Hematopoietic multipotent progenitor cell treated with erythropoietin and hydrocortisone succinate and interleukin-3 and kit ligand, for 4 days (in vitro differentiated cells): ENCODE measurements around the gene TRIM14.
"Not testable (repeated sequence)": the region's sequence is repeated elsewhere in the genome, so short reads cannot be mapped to it uniquely, and the experiment has no call there.

Experiments
- DNase-seq: peaks from one replicate; pipeline ENCODE4 v3.0.0-alpha.2; 2015

TRIM14 gene

DNA sequence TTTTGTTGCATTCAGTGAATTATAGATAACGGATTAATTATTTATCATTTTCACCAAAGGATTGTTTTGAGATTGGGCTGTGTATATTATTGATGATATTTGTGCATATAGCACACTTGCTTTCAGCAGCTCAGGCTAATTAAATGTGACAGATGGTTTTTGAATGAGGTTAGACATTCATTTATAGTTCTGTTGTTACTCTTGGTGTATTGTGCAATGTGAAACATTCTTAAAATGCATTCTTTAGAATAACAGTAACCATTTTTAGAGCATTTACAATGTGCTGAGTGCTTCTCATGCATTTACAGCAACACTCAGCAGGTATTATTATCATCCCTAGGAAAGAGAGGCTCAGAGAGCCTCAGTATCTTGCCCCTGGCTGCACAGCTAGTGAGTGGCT lies 38.7 kb downstream of the TRIM14 start:
- DNase-seq: no peak

DNA sequence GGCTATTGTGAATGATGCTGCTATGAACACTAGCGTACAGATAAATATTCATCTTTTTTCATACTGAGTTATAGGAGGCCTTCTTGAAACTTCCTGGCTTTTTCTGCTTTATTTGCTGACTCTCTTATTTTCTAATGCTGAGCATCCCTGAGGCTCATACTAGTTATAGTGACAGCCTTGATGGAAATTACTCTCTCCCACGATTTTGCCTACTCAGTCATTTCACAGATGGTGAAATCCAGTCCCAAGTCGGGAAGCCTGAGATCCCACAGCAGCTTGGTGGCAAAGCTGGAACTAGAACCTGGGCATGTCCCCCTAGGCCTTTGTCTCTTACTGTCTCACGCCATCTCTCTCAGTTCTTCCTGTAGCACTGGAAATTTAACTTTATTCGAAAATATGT lies 40.1 kb downstream of the TRIM14 start:
- no peak for DNase-seq

DNA sequence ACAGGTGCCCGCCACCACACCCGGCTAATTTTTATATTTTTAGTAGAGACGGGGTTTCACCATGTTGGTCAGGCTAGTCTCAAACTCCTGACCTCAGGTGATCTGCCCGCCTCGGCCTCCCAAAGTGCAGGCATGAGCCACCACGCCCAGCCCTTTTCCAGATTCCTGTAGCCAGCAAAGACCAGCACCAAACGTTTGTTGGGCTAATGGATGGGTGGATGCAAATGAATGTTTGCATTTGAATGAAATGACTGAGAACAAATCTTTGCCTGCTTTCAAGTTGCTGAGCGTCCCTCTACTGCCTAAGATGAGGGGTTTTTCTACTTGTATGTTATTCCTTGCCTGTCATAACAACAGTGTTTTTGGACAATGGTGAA lies 42.5 kb downstream of the TRIM14 start:
- not testable (repeated sequence) for DNase-seq

DNA sequence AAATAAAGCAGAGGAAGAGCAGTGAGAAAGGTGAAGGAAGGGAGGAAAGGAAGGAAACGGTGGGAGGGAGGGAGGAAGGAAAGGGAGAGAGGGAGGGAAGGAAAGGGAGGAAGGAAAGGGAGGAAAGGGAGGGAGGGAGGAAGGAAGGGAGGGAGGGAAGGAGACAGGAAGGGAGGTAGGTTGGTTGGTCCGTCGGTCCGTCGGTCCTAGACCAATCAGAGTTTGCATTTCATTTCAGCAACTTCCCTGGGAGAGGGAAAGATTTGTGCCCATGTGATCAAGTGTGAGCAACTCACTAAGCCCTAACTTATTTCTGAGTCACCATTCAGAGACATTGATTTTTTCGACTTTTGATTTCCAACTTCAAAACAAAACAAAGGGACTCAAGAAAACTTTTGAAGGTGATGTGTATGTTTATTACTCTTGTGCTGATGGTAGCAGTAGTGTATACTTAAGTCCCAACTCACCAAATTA lies 43.7 kb downstream of the TRIM14 start:
- no peak for DNase-seq

DNA sequence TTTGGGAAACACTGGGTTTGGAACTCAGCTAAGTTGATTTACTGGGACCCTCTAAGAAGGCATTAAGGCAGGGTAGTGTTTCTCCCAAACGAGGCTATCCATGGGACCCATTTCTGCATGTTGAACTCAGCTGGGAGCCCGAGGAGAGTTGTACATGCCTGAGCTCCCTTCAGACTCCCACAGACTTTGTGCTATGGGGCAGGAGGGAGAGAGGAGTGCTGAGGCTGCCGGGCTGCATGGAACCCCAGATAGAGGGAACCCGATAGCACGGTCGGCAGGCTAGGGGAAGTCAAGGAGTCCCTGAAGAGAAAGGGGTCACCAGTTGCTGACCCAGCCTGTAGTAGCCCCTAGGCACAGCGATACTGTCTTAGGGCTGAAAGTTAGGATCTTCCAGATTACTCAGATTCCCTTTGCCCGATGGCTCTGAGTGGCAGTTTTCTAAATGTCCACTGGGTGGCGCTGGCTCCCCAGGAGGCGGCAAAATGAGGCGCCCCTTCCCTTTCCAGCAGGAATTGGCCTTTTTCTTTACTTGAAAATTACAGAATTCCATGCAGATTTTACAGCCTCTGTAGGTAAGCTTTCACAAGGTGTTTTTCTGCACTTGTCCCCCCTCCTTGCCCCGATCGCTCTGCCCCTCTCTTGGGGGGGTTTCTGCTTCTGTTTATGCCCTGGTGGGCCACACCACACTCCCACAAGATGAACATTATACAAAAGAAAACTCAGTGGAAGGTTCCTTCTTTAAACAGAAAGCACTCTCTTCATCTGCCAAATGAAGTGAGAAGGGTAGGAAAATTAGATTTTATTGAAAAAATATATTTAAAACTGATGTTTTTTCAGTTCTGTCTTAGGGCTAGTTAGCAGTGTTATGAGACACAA lies 44.7 kb downstream of the TRIM14 start:
- DNase-seq: peak; percentile 73

DNA sequence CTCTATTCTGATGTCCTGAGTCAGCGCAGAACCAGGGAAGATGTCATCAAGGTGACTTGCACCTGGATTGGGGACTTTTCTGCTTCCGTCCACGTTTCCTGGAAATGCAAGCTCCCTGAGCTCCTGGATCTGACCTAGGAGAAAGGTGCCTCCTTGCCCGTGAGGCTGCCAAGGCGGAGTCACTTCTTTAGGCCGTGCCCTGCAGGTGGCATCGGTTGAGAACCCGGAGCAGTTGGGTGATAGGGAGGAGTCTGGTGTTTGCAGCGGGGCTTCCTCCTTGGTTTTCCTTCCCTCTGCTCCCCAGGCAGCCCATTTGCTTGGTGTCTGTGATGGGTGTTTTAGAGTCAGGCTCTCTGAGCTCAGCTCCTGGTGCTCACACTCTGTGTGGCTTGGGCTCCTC lies 47.3 kb downstream of the TRIM14 start:
- DNase-seq: no peak

DNA sequence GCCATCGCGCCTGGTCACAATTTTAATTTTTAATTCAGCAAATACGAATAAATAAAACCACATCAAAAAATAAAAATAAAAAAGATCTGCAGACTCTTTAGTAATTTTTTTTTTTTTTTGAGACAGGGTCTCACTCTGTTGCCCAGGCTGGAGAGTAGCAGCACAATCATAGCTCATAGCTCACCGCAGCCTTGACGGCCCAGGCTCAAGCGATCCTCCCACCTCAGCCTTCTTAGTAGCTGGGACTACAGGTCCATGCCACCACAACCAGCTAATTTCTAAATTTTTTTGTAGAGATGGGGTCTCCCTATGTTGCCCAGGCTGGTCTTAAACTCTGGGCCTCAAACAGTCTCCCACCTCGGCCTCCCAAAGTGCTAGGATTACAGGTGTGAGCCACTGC lies 48.3 kb downstream of the TRIM14 start:
- DNase-seq: no peak

DNA sequence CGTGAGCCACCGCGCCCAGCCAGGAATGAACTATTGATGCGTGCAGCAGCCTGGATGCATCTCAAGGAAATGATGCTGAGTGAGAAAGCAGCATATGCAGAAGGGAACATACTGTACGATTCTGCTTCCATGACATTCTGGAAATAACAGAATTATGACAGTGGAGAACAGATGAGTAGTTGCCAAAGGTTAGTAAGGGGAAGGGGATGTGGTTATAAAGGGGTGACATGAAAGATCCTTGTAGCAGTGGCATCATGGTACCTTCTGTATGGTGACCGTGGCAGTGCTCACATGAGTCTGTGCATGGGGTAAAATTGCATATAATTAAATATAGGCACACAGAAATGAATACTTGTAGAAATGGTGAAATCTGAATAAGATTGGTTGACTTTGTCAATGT lies 49.5 kb downstream of the TRIM14 start:
- DNase-seq: no peak

DNA sequence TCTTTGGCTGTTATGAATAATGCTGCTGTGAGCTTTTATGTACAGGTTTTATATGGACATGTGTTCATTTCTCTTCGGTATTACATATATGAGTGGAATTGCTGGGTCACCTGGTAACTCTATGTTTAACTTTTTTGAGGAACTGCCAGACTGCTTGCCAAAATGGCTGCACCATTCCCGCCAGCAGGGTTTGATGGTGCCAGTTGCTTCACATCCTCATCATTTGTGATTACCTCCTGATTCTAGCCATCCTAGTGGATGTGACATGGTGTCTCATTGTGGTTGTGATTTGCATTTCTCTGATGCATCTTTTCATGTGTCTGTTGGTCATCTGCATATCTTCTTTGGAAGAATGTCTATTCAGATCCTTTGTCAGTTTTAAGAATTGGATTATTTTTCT lies 51.8 kb downstream of the TRIM14 start:
- no peak for DNase-seq

DNA sequence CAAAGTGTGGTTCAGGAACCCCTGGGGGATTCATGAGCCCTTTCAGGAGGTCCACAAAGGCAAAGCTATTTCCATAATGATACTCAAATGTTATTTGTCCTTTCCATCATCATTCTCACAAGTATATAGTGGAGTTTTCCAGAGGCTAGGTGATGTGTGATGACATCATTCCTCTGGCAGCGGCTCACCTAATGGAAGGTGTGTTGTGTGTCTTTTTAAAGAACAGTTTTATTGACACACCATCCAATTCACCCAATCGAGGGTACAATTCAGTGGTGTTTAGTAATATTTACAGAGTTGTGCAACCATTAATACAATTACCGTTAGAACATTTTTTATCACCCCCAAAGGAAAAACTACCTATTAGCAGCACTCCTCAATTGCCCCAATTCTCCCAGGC lies 52.8 kb downstream of the TRIM14 start:
- DNase-seq: no peak

DNA sequence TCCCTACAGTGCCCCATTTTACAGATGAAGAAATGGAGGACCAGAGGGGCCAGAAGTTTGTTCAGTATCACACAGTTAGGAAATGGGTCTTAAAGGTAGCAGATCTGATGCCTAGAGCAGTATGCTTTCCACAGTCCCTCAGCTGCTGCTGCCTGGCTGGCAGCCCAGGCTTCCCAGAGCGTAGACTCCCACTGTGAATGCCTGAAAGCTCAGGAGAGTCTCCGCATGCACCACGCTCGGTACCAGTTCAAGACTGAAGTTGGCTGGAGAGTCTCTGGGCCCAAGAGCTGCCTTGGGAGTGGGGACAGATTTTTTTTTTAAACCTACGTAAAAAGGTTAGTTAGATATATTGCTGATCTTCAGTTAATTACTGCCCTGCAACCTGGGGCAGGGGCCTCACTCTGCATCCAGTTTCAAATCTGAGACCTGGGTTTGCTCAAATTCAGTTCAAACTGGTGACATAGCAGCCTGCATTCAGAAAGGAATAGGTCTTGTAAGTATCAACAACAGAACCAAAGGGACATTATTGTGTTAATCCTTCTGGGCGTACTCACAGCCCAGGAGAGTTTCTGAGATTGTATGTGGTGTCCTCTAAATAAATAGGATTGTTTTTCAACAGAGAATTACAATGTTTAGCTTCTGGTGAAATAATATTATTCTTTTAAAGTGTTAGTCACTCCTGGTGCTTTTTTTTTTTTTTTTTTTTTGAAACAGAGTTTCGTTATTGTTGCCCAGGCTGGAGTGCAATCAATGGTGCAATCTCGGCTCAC lies 54.2 kb downstream of the TRIM14 start:
- DNase-seq: no peak

DNA sequence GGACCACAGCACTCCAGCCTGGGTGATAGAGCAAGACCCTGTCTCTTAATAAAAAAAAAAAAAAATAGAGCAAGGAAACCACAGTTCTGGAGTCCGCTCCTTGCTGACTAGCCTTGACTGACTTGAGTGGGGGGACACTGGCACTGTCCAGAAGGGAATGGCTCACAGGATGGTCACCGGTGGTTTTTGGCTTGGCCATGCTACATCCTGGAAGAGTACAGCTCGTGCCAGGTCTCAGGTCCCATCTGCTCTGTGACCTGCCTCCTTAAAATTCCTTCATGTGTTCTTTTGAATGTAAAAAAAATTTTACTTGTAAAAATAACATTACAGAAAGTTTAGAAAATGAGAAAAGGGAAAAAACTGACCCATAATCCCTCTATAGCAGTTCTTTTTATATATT lies 56.9 kb downstream of the TRIM14 start:
- no peak for DNase-seq

DNA sequence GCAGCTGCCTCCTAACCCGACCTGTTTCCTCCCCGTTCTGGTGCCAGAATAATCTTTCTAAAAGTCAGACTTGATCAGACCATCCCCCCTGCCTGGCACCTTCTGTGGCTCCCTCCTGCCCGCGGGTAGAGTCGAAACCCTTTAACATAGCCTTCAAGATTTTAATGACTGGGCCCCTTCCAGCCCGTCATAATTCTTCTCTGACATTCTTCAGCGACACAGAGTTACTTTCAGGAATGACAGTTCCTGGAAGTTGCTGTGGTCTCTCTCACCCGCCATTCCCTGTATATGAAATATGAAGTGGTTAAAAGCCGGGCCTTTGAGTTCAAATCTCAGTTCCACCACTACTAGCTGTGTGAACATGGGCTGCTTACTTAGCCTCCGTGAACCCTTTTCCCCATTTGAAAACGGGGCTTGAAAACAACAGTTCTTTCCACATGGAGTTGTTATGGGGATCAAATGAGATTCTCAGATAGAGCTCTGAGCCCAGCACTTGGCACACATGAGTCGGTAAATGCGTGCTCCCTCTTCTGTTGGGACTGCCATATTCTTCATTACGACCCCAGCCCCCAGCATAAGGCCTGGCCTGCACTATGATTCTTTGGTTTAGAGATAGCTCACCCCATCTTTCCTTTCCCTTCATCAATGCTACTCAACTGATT lies 61.8 kb downstream of the TRIM14 start:
- peak; percentile 48 for DNase-seq

DNA sequence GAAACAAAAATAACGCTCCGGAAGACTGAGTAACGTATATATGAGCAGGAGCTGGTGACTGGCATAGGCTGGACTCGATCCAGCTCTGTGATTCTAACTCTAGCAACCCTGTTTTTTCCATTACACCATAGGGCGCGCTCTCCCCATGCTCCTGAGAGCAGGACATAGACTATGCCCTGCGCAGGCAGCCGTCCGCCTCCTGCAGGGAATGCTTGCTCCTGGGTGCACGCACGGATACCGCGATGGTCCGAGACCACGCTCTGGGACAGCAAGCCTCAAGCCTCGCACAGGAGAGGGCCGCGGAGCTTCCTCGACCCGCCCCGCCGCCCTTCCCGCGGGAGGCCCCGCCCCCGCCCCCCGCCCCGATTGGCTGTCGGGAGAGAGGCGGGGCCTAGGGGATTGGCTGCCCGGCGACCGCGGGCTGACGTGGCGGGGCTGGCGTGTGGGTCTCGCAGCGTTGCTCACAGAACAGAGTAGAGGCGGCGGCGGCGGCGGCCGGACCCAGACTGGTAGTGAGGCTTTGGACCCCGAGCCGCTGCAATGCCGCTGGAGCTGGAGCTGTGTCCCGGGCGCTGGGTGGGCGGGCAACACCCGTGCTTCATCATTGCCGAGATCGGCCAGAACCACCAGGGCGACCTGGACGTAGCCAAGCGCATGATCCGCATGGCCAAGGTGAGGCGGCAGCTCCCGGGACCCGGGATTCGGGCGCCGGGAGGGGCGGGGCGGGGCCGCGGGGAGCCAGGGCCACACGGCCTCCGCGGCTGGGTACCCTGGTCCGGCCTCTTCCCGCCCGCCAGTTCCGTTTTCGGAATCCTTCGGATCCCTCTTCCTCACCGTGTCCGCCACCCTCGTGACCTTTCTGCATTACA lies 62.5 kb downstream of the TRIM14 start, which contains the start of gene NANS:
Gene NANS, plus strand, starts transcription at position 464 of the 869 bp plus-strand sequence. Its CDS starts 77 bp downstream, at position 541.
- peak; percentile 97 for DNase-seq

DNA sequence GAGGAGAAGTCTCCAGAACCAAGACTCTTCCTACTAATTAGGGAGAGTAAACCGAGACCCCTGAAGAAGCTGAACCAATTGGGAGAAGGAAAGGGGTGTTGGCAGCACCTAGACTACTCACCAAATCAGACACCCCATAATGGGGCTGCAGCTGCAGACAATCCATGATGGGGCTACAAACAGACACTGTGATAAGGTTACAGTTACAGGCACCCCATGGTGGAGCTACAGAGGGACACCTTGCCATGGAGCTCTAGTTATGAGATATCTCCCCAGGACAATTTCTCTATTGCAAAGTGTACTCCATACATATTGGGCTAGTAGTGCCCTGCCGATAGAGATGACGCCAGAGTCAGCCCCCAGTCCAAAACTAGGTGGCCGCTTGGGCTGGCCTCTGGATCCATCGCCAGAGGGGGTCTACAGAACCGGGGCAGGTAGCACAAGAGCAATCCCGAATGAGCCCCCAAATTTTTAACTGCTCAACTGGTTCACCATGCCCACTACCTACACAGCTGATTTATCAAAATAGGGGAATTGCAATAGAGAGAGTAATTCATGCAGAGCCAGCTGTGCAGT lies 64.6 kb downstream of the TRIM14 start:
- no peak for DNase-seq

DNA sequence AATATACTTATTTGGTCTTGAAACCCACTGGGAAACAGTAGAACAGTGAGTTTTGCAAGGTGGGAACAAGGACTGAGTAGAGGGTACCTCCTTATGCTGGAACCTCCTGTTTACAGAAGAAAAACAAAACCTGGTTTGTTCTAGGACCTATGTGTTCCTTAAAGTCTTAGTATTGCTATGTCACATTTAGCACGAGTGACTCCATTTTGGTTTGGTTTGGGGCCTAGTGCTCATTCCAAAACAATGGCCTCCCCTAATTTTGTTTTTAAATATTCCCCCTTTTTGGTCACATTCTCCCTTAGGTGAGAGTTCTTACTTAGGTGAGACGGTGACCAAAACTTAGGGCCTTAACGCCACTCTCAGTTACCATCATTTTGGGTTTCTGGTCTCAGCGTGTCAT lies 68.7 kb downstream of the TRIM14 start:
- DNase-seq: no peak

DNA sequence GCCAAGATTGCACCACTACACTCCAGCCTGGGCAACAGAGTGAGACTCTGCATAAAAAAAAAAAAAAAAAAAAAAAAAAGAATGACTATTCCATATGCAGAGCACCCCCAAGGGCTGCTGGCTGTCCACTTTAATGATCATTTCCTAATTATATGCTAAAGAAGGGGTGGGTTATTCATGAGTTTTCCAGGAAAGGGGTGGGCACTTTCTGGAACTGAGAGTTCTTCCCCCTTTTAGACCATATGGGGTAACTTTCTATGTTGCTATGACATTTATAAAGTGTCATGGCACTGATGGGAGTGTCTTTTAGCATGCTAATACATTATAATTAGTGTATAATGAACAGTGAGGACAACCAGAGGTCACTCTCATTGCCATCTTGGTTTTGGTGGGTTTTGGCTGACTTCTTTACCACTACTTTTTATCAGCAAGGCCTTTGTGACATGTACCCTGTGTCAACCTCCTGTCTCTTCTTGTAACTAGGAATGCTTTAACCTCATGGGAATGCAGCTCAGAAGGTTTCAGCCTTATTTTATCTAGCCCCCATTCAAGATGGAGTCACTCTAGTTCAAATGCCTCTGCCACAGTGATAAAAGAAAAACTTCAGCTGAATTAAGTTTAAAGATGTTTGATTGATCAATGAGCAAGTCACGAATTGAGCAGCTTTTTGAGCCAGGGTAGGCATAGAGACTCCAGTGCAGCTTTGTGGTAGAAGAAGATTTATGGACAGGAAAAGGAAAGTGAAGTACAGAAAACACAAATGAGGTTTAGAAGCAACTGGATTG lies 69.5 kb downstream of the TRIM14 start:
- peak; percentile 44 for DNase-seq

DNA sequence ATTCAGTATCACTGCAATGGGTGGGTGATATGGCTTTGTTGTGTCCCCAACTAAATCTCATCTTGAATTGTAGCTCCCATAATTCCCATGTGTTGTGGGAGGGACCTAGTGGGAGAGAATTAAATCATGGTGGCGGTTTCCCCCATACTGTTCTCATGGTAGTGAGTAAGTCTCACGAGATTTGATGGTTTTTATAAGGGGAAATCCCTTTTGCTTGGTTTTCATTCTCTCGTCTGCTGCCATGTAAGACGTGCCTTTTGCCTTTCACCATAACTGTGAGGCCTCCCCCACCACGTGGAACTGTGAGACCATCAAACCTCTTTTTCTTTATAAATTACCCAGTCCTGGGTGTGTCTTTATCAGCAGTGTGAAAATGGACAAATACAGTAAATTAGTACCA lies 72.0 kb downstream of the TRIM14 start:
- peak; percentile 35 for DNase-seq

DNA sequence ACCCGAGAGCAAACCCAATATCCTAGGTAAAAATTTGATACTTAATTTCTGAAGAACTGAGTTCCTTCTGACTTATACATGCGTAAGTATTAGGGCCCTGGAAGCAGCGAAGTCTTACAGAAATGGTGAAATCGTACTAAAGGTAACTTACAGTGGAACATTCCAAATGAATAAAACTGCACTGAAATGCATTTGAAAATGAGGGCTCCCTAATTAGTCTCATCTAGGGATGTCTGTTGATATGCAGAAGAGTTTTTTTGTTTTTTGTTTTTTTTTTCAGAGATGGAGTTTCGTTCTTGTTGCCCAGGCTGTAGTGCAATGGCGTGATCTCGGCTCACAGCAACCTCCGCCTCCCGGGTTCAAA lies 72.9 kb downstream of the TRIM14 start:
- DNase-seq: no peak

DNA sequence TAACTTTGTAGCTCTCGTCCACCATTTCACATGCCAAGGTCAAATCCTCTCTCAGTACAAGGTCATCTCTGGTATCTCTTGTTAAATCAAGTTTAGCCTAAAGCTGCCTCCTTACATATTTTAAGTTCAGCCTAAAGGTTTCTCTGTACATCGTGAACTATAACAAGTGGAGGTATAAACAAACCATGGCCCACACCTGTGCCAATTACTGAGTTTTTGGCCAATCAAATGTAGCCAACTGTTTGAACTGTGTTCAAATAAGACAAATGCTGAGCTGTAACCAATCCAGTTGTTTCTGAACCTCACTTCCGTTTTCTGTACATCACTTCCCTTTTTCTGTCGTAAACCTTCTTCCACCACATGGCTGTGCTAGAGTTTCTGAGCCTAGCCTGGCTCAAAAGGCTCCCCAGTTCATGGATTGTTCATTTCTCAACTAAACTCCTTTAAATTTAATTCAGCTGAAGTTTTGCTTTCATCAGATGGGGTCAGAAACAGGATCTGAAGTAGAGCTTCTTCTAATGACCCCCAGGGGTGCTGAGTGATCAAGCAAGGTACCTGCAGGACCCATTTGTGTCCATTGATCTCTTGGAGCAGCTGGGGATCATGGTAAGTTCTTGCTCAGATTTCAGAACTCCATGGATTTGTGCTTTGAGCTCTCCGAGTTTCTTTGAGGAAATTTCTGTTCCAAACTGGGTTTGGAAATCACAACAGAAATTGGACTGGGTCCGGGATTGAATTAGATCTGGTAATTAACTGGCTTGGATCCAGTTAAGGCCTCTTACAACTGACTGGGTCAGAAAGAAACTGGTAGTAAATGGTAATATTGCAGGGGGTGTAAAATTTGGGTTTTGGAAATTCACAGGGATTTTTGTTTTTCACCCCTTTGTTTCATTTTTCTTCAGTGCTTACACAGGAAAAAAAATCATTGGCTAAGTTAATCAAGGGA lies 73.5 kb downstream of the TRIM14 start:
- peak; percentile 96 for DNase-seq
